OCI-LY7 (cell line): ENCODE data around the gene PRDM12. TPM values are rescaled to one million over a fixed set of nuclear protein-coding genes. Genes with fewer than 3 reads are reported as not detected.

Experiments
- BruUV-seq: library from RNA; stranded (reverse); fragments of 400-500 nt; replicated peaks from 2 replicates; lab custom pipeline; 2021; lab: Mats Ljungman, UMichigan
- CTCF ChIA-PET: fragments of 300-600 bp; sonication (Branson Sonifier 250); formaldehyde crosslinking; loops from one replicate; lab custom pipeline; 2022; ENCODE audit warnings: antibody characterized with exemption; ENCODE audit not compliant: unreplicated experiment; lab: Charles Lee
- POLR2A ChIA-PET: fragments of 300-600 bp; sonication (Branson Sonifier 250); formaldehyde crosslinking; loops from one replicate; lab custom pipeline; 2022; ENCODE audit warnings: antibody characterized with exemption; lab: Charles Lee
- DNase-seq: peaks from one replicate; pipeline ENCODE4 v3.0.0-alpha.2; 2015; ENCODE audit warnings: low spot score
- H2AFZ ChIP-seq: fragments of 200-600 bp; sonication (generic), shearing (Covaris generic); 2 replicates; pipeline ENCODE4 v1.6.1; 2014; ENCODE audit warnings: mild to moderate bottlenecking, antibody characterized with exemption, low read length, moderate library complexity
- H3K27ac ChIP-seq: fragments of 200-600 bp; sonication (generic); 2 replicates; pipeline ENCODE4 v1.5.1; 2014; ENCODE audit warnings: mixed run types, low read depth, mild to moderate bottlenecking, moderate library complexity, low read length, inconsistent platforms; ENCODE audit not compliant: poor library complexity, severe bottlenecking
- H3K36me3 ChIP-seq: fragments of 200-600 bp; sonication (generic); 2 replicates; pipeline ENCODE4 v1.6.1; 2014; ENCODE audit warnings: mild to moderate bottlenecking, antibody characterized with exemption, low read length, moderate library complexity, mixed read lengths; ENCODE audit not compliant: insufficient read depth
- H3K4me1 ChIP-seq: fragments of 200-600 bp; sonication (generic); 2 replicates; pipeline ENCODE4 v1.5.1; 2014; ENCODE audit warnings: mild to moderate bottlenecking, low read length; ENCODE audit not compliant: insufficient read depth, poor library complexity, severe bottlenecking
- H3K4me2 ChIP-seq: fragments of 200-600 bp; sonication (generic); 2 replicates; pipeline ENCODE4 v1.6.1; 2014; ENCODE audit warnings: mild to moderate bottlenecking, low read length
- H3K4me3 ChIP-seq: fragments of 200-600 bp; sonication (generic); 2 replicates; pipeline ENCODE4 v1.5.1; 2014; ENCODE audit warnings: mild to moderate bottlenecking, low read depth, low read length; ENCODE audit not compliant: poor library complexity, severe bottlenecking
- H3K79me2 ChIP-seq: fragments of 200-600 bp; sonication (generic); 2 replicates; pipeline ENCODE4 v1.6.1; 2016; ENCODE audit warnings: low read depth, mild to moderate bottlenecking, low read length, moderate library complexity, mixed read lengths; ENCODE audit not compliant: insufficient read depth
- H3K9me2 ChIP-seq: fragments of 200-600 bp; sonication (generic); 2 replicates; pipeline ENCODE4 v1.6.1; 2016; ENCODE audit warnings: mild to moderate bottlenecking, low read length, mixed read lengths; ENCODE audit not compliant: insufficient read depth
- H3K9me3 ChIP-seq: fragments of 200-600 bp; sonication (generic); 2 replicates; pipeline ENCODE4 v1.6.1; 2014; ENCODE audit warnings: mild to moderate bottlenecking, mixed run types, low read length, mixed read lengths
- H4K20me1 ChIP-seq: fragments of 200-600 bp; sonication (generic); 2 replicates; pipeline ENCODE4 v1.6.1; 2014; ENCODE audit warnings: mild to moderate bottlenecking, antibody characterized with exemption, low read length, moderate library complexity, mixed read lengths; ENCODE audit not compliant: insufficient read depth
- EZH2phosphoT487 ChIP-seq: fragments of 200-600 bp; sonication (generic); IDR thresholded peaks from 2 replicates; pipeline ENCODE4 v1.6.1; 2018; ENCODE audit warnings: low read depth, borderline replicate concordance, mild to moderate bottlenecking, mixed run types, antibody characterized with exemption, low read length, moderate library complexity, mixed read lengths
- intact Hi-C: fragments of 100-400 bp; cut with micrococcal nuclease; formaldehyde crosslinking; loops from one replicate; pipeline ENCODE4 v1.10.0; 2022; ENCODE audit not compliant: unreplicated experiment
- total RNA-seq, 2 experiments: library from RNA; depleted of rRNA in 1 of 2; stranded (reverse); fragments of >200 nt in 1 of 2; shearing (Covaris generic) in 1 of 2; gene quantifications; 2 replicates each; pipeline ENCODE4 v1.2.3, GENCODE V29; 2014 to 2022
- TF ChIP-seq, protein P1 (sequence below): fragments of 200-600 bp; sonication (generic); conservative IDR thresholded peaks from 2 replicates; pipeline ENCODE4 v1.5.1; 2014; ENCODE audit warnings: mild to moderate bottlenecking, antibody characterized with exemption, low read length, moderate library complexity, mixed read lengths

The PRDM12 gene
- total RNA-seq, 2 experiments from 2014 or later: 0.06 TPM; not detected in 1

DNA sequence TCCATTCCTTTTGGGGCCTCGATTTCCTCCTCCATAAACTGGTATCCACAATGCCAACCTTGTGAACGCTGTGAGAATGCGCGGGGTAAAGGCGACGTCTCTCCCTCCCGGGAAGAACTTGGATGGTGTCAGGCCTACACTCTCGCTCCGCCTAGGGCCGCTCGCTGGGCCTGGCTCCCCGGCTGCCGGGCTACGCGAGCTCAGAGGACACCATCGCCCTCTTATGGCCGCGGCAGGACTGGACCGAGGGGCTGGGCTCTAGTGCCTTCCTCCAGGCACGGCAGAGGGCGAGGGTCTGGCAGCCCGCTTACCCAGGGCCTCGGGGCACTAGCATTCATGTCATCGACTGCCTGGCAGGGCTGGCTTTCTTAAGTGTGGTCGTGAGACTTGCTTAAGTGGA, 27.9 kb downstream of the PRDM12 start:
- intact Hi-C loops: no loop called here
- H3K9me2 ChIP-seq: no peaks in the 10 kb centered on the region
- peaks cover 12% of the 10 kb centered on the region; the same call in 1 of the 2 replicates for H4K20me1 ChIP-seq
- no peaks in the 10 kb centered on the region for H3K9me3 ChIP-seq
- H3K36me3 ChIP-seq: peaks cover 25% of the 10 kb centered on the region
- H3K79me2 ChIP-seq: peaks cover 37% of the 10 kb centered on the region
- no peak overlapping the region for H3K27ac ChIP-seq
- TF ChIP-seq, protein P1, sequence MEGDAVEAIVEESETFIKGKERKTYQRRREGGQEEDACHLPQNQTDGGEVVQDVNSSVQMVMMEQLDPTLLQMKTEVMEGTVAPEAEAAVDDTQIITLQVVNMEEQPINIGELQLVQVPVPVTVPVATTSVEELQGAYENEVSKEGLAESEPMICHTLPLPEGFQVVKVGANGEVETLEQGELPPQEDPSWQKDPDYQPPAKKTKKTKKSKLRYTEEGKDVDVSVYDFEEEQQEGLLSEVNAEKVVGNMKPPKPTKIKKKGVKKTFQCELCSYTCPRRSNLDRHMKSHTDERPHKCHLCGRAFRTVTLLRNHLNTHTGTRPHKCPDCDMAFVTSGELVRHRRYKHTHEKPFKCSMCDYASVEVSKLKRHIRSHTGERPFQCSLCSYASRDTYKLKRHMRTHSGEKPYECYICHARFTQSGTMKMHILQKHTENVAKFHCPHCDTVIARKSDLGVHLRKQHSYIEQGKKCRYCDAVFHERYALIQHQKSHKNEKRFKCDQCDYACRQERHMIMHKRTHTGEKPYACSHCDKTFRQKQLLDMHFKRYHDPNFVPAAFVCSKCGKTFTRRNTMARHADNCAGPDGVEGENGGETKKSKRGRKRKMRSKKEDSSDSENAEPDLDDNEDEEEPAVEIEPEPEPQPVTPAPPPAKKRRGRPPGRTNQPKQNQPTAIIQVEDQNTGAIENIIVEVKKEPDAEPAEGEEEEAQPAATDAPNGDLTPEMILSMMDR: peak; percentile 31; the same call in 1 of the 2 replicates
- TF ChIP-seq EZH2phosphoT487: no peak
- BruUV-seq: no TSS peak
- H2AFZ ChIP-seq: no peak overlapping the region; the same call in 1 of the 2 replicates
- no peak for DNase-seq
- H3K4me3 ChIP-seq: no peak overlapping the region
- CTCF ChIA-PET: no interaction called here
- H3K4me2 ChIP-seq: no peak overlapping the region
- peaks cover 37% of the 10 kb centered on the region for H3K4me1 ChIP-seq
- POLR2A ChIA-PET: interaction anchor here (1.2 kb wide), 1 partner anchor 23 kb away, joined by 7 read pairs; no protein-coding TSS in a partner anchor

DNA sequence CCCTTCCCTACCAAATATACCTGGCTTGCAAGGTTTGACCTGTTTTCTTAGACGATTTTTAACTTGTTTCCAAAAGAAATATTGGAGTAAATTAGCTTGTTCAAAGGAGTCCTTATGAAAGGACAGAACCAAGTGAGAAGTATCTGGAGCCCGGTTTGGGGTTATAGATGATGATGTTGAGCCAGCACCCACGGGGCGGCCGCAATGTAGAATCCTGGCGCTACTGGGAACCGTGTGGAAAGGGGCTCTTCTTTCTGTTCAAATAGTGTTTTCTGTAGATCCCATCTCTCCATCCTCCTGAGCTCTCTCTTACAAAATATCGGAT, 28.7 kb downstream of the PRDM12 start:
- BruUV-seq: TSS peak; percentile 89

More for the DNA sequence above, 28.7 kb downstream of the PRDM12 start:
- Histone ChIP-seq H3K9me3 (no peaks in the 10 kb centered on the region), H3K79me2 (peaks cover 40% of the 10 kb centered on the region), H3K9me2 (no peaks in the 10 kb centered on the region), H3K4me1 (peaks cover 37% of the 10 kb centered on the region), H2AFZ (peak overlapping the region; percentile 95), H4K20me1 (peaks cover 12% of the 10 kb centered on the region; the same call in 1 of the 2 replicates), H3K4me2 (peak overlapping the region; percentile 58), H3K4me3 (peak overlapping the region; percentile 95), H3K36me3 (peaks cover 32% of the 10 kb centered on the region), H3K27ac (no peak overlapping the region)
- ChIA-PET CTCF (no interaction called here), POLR2A (interaction anchor here (0.6 to 1.2 kb wide), 6 partner anchors 16 to 303 kb away, joined by 3 to 7 read pairs (median 4); no protein-coding TSS in a partner anchor)
- no peak for DNase-seq
- TF ChIP-seq, protein P1: no peak
- no peak for TF ChIP-seq EZH2phosphoT487
- intact Hi-C loops: no loop called here
